ENCODE measurements around the gene NKIRAS1.

The NKIRAS1 gene

DNA sequence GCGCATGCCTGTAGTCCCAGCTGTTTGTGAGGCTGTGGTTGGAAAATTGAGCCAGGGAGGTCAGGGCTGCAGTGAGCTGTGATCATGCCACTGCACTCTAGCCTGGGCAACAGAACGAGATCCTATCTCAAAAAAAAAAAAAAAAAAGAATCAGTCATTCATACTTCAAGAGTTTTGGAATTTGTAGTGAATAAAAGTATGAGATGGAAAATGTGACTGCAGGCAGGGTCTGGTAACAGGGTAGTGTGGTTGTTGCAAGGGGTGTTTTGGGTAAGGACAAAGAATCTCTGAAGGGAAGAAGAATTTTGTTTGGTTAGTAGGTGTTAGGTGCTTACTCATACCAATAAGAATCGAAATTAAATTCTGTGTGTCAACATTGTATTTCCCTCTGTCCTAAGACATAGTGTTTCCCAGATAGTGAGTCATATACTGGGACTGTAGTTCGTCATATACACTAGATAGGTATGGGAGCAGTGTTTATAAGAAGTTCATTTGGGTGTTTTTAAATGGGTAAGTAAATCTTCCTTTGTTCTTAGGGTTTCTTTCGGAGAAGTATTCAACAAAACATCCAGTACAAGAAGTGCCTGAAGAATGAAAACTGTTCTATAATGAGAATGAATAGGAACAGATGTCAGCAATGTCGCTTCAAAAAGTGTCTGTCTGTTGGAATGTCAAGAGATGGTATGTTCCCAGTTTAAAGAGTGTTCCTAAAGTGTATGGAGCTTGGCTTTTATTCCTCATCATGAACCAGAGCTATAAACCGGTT is 42.5 kb upstream of the NKIRAS1 start:
- TF ChIP-seq, protein P1, sequence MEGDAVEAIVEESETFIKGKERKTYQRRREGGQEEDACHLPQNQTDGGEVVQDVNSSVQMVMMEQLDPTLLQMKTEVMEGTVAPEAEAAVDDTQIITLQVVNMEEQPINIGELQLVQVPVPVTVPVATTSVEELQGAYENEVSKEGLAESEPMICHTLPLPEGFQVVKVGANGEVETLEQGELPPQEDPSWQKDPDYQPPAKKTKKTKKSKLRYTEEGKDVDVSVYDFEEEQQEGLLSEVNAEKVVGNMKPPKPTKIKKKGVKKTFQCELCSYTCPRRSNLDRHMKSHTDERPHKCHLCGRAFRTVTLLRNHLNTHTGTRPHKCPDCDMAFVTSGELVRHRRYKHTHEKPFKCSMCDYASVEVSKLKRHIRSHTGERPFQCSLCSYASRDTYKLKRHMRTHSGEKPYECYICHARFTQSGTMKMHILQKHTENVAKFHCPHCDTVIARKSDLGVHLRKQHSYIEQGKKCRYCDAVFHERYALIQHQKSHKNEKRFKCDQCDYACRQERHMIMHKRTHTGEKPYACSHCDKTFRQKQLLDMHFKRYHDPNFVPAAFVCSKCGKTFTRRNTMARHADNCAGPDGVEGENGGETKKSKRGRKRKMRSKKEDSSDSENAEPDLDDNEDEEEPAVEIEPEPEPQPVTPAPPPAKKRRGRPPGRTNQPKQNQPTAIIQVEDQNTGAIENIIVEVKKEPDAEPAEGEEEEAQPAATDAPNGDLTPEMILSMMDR (IDR thresholded peaks at IDR 0.05): no peak
- no peak for TF ChIP-seq ZFX (IDR thresholded peaks at IDR 0.05; ENCODE audit: borderline replicate concordance)
- no peak overlapping the region for H3K27ac ChIP-seq

DNA sequence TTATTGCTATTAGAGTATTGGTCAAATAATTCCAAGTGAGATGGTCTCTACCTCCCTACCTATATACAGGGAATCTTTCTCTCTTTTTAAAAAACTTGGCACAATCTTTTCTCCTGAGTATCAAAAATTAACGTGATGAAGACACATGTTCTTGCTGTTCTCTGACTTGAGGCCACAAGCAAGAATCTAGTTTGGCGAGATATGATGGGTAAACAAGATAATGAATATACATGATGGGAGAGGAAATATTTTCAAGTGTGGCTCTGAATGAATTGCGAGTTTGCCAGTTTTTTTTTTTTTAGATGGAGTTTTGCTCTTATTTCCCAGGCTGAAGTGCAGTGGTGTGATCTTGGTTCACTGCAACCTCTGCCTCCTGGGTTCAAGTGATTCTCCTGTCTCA is 39.9 kb upstream of the NKIRAS1 start:
- no peak overlapping the region for H3K27ac ChIP-seq
- TF ChIP-seq, protein P1 (IDR thresholded peaks at IDR 0.05): no peak
- no peak for TF ChIP-seq ZFX (IDR thresholded peaks at IDR 0.05; ENCODE audit: borderline replicate concordance)

DNA sequence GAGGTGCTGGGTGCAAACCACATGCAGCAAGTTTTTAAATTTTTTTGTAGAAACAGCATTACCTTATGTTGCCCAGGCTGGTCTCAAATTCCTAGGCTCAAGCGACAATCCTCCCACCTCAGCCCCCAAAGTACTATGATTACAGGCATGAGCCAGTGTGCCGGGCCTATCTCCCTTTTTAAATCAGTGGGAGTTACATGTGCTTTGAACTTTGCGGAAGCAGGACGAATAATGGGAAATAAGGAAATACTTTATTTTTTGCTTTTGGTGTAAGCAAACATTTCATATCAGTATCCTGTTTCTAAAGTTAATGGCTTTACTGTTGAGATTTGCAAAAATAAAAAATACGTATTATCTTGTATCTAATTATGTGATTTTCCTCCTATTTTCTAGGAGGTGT is 37.4 kb upstream of the NKIRAS1 start:
- no peak overlapping the region for H3K27ac ChIP-seq
- no peak for TF ChIP-seq ZFX (IDR thresholded peaks at IDR 0.05; ENCODE audit: borderline replicate concordance)

DNA sequence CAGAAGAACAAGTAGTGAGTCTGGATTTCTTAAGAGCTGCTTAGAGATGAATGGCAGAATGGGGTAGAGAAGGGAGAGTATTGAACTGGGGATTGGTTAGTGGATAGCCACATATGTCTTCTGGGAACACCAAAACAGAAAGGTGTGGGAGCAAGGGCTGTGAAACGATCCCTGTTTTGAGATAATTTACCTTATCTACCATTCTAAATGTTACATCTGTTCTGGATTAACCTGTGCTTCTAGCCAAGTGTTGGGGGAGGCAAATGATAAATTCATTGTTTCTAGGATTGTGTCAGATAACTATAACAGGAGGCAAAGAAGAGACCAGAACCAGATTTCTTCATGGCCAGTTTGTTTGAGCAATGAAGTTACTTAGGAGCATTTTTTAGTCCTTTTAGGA is 36.7 kb upstream of the NKIRAS1 start:
- H3K27ac ChIP-seq: no peak overlapping the region
- TF ChIP-seq, protein P1 (IDR thresholded peaks at IDR 0.05): no peak
- no peak for TF ChIP-seq ZFX (IDR thresholded peaks at IDR 0.05; ENCODE audit: borderline replicate concordance)

DNA sequence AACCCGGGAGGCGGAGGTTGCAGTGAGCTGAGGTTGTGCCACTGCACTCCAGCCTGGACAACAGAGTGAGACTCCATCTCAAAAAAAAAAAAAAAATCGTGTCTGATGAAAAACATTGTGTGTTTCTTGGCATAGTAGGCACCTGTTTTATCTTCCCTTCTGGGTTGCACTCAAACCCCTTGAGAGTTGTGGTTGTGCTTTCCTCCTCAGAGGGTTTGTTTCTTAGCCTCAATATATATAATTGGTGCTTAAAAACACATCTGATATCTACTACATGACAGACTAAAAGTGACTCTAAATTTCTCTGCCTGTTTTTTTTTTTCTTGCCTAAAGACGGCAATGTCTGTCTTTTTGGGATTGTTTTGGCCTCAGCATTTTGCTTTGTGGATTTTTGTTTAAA is 35.9 kb upstream of the NKIRAS1 start:
- TF ChIP-seq ZFX (IDR thresholded peaks at IDR 0.05; ENCODE audit: borderline replicate concordance): no peak
- TF ChIP-seq, protein P1 (IDR thresholded peaks at IDR 0.05): no peak
- H3K27ac ChIP-seq: no peak overlapping the region

DNA sequence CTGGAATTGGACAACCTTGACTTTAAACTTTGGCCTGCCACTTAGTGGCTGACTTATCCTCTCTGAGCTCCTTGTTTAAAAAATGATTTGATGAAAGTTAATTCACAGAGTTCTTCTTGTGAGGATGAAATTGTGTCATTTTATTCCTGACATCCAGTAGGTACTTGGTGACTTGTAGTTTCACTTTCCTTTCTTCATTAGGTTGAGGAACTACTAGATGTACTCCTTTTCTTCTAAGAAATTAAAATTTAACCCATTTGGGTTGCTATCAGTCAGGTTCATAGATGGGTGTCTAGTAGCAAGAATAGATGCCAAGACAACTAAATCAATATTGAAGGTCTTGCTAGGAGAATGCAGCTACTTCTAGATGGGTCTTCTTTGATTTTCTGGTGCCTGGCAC is 33.5 kb upstream of the NKIRAS1 start:
- TF ChIP-seq, protein P1 (IDR thresholded peaks at IDR 0.05): no peak
- no peak overlapping the region for H3K27ac ChIP-seq

DNA sequence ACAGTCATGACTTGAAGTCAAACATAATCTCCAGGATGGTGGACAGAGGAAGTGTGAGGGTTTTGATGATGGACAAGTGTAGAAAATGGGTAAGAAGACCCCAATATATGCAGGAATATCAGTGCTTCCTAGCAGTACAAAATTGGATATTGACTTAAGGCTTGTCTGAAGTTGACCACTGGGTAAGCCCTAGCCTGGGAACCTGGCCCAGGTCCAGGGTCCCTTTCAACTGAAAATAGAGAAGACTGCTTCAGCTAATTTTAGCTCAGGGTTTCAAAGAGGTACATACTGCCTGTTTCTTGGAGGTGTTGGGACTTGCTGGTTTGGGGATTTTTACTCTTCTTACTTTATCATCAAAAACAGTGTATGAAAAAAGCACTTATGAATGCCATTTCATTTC is 33.0 kb upstream of the NKIRAS1 start:
- TF ChIP-seq, protein P1 (IDR thresholded peaks at IDR 0.05): no peak
- TF ChIP-seq ZFX (IDR thresholded peaks at IDR 0.05; ENCODE audit: borderline replicate concordance): no peak
- no peak overlapping the region for H3K27ac ChIP-seq

DNA sequence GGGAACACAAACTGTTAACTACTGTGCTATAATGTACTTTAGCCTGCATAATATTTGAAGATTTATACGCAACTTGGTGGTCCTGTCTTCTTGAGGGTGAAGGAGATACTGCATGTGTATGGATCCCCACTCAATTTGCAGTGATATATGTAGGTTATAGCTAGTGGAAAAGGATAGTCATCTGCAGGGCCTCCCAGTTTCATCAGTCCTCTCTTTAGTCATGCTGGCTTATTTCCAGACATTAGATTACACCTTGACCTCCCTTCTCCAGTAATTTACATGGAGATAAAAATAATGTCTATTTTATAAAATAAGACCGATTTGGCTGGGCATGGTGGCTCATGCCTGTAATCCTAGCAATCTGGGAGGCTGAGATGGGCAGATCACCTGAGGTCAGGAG is 32.0 kb upstream of the NKIRAS1 start:
- no peak overlapping the region for H3K27ac ChIP-seq

More for the DNA sequence above, 32.0 kb upstream of the NKIRAS1 start:
- TF ChIP-seq, protein P1 (IDR thresholded peaks at IDR 0.05): no peak
- TF ChIP-seq ZFX (IDR thresholded peaks at IDR 0.05; ENCODE audit: borderline replicate concordance): no peak

Measured in 22Rv1 (cell line).